Activated CD4-positive, alpha-beta T cell treated with anti-CD3 and anti-CD28 coated beads, Interleukin-2, amount 10 ng/mL, durations not matched to agents 7 days and 5 days (primary cell): ENCODE measurements around the gene CEP128. TPM values are rescaled to one million over a fixed set of nuclear protein-coding genes. Genes with fewer than 3 reads are reported as not detected.

Experiments
- CTCF ChIA-PET: fragments of 350-600 bp; sonication (Branson Sonifier 250); formaldehyde crosslinking; loops from one replicate; lab custom pipeline; 2021; ENCODE audit warnings: antibody characterized with exemption; lab: Charles Lee
- POLR2A ChIA-PET: fragments of 350-600 bp; sonication (Branson Sonifier 250); formaldehyde crosslinking; loops from one replicate; lab custom pipeline; 2021; ENCODE audit warnings: antibody characterized with exemption; lab: Charles Lee
- DNase-seq: peaks from one replicate; pipeline ENCODE4 v3.0.0-alpha.2; 2020
- H3K27ac Mint-ChIP-seq: one replicate; pipeline ENCODE4 v1.8.0; 2021; ENCODE audit warnings: mild to moderate bottlenecking, moderate library complexity, mixed read lengths
- H3K27me3 Mint-ChIP-seq: one replicate; pipeline ENCODE4 v1.8.0; 2021; ENCODE audit warnings: mixed read lengths
- H3K36me3 Mint-ChIP-seq: one replicate; pipeline ENCODE4 v1.8.0; 2021; ENCODE audit warnings: low read depth, mixed read lengths
- H3K4me1 Mint-ChIP-seq: one replicate; pipeline ENCODE4 v1.8.0; 2021; ENCODE audit warnings: mixed read lengths
- H3K4me3 Mint-ChIP-seq: one replicate; pipeline ENCODE4 v1.8.0; 2021; ENCODE audit warnings: mild to moderate bottlenecking, moderate library complexity, mixed read lengths
- H3K9me3 Mint-ChIP-seq: one replicate; pipeline ENCODE4 v1.8.0; 2021; ENCODE audit warnings: mixed read lengths
- total RNA-seq, 2 experiments: library from RNA; stranded (reverse); gene quantifications; one replicate each; pipeline ENCODE4 v1.2.3, GENCODE V29; 2021

The CEP128 gene
- total RNA-seq, 2 experiments from 2014 or later, result 27.4 to 35.8 TPM

GRCh38 chr14:80637756-80638619, 303.6 kb downstream of the CEP128 start:
- no peak overlapping the region for H3K4me3 Mint-ChIP-seq
- H3K4me1 Mint-ChIP-seq, result no peaks in the 10 kb centered on the region
- no peaks in the 10 kb centered on the region for H3K27me3 Mint-ChIP-seq
- H3K9me3 Mint-ChIP-seq, result no peaks in the 10 kb centered on the region
- no peak overlapping the region for H3K27ac Mint-ChIP-seq
- no peak for DNase-seq
- ChIA-PET CTCF (no interaction called here), POLR2A (no interaction called here)
- H3K36me3 Mint-ChIP-seq, result peaks cover 1% of the 10 kb centered on the region

- Mint-ChIP-seq H3K4me3 (no peak overlapping the region), H3K9me3 (no peaks in the 10 kb centered on the region), H3K36me3 (no peaks in the 10 kb centered on the region), H3K27me3 (no peaks in the 10 kb centered on the region), H3K4me1 (no peaks in the 10 kb centered on the region), H3K27ac (no peak overlapping the region)
- POLR2A ChIA-PET, result no interaction called here
- CTCF ChIA-PET, result no interaction called here
- DNase-seq, result no peak
Measured at GRCh38 chr14:80636071-80636470, 305.5 kb downstream of the CEP128 start.

- Mint-ChIP-seq H3K9me3 (no peaks in the 10 kb centered on the region), H3K27me3 (no peaks in the 10 kb centered on the region), H3K36me3 (no peaks in the 10 kb centered on the region), H3K27ac (no peak overlapping the region), H3K4me3 (no peak overlapping the region), H3K4me1 (no peaks in the 10 kb centered on the region)
- ChIA-PET CTCF (interaction anchor here (0.7 kb wide), 1 partner anchor 47 kb away, joined by 3 read pairs; no protein-coding TSS in a partner anchor), POLR2A (no interaction called here)
- no peak for DNase-seq
Measured at GRCh38 chr14:80634106-80634758, 307.3 kb downstream of the CEP128 start.

- H3K9me3 Mint-ChIP-seq, result no peaks in the 10 kb centered on the region
- no peaks in the 10 kb centered on the region for H3K36me3 Mint-ChIP-seq
- no peaks in the 10 kb centered on the region for H3K27me3 Mint-ChIP-seq
- no peak overlapping the region for H3K4me3 Mint-ChIP-seq
- no peaks in the 10 kb centered on the region for H3K4me1 Mint-ChIP-seq
- H3K27ac Mint-ChIP-seq, result no peak overlapping the region
- CTCF ChIA-PET, result no interaction called here
- no peak for DNase-seq
- POLR2A ChIA-PET, result no interaction called here
Measured at GRCh38 chr14:80629606-80630005, 311.9 kb downstream of the CEP128 start.

- no peaks in the 10 kb centered on the region for H3K4me1 Mint-ChIP-seq
- CTCF ChIA-PET, result interaction anchor here (0.8 kb wide), 1 partner anchor 20 kb away, joined by 3 read pairs; no protein-coding TSS in a partner anchor
- H3K4me3 Mint-ChIP-seq, result no peak overlapping the region
- H3K36me3 Mint-ChIP-seq, result no peaks in the 10 kb centered on the region
- POLR2A ChIA-PET, result no interaction called here
- H3K9me3 Mint-ChIP-seq, result no peaks in the 10 kb centered on the region
- no peak overlapping the region for H3K27ac Mint-ChIP-seq
- DNase-seq, result no peak
- H3K27me3 Mint-ChIP-seq, result no peaks in the 10 kb centered on the region
Measured at GRCh38 chr14:80628547-80628946, 313.0 kb downstream of the CEP128 start.

GRCh38 chr14:80627745-80628144, 313.8 kb downstream of the CEP128 start:
- no peaks in the 10 kb centered on the region for H3K27me3 Mint-ChIP-seq
- ChIA-PET CTCF (no interaction called here), POLR2A (no interaction called here)
- H3K36me3 Mint-ChIP-seq, result no peaks in the 10 kb centered on the region
- no peaks in the 10 kb centered on the region for H3K4me1 Mint-ChIP-seq
- H3K27ac Mint-ChIP-seq, result no peak overlapping the region
- H3K4me3 Mint-ChIP-seq, result no peak overlapping the region
- no peaks in the 10 kb centered on the region for H3K9me3 Mint-ChIP-seq
- no peak for DNase-seq

GRCh38 chr14:80624581-80624980, 317.0 kb downstream of the CEP128 start:
- Mint-ChIP-seq H3K4me1 (no peaks in the 10 kb centered on the region), H3K36me3 (no peaks in the 10 kb centered on the region), H3K27me3 (no peaks in the 10 kb centered on the region), H3K9me3 (peaks cover 2% of the 10 kb centered on the region), H3K27ac (no peak overlapping the region), H3K4me3 (no peak overlapping the region)
- ChIA-PET POLR2A (no interaction called here), CTCF (no interaction called here)
- no peak for DNase-seq

- no peak for DNase-seq
- POLR2A ChIA-PET, result no interaction called here
- H3K4me3 Mint-ChIP-seq, result no peak overlapping the region
- peaks cover 2% of the 10 kb centered on the region for H3K9me3 Mint-ChIP-seq
- no peaks in the 10 kb centered on the region for H3K36me3 Mint-ChIP-seq
- no peaks in the 10 kb centered on the region for H3K4me1 Mint-ChIP-seq
- H3K27me3 Mint-ChIP-seq, result no peaks in the 10 kb centered on the region
- H3K27ac Mint-ChIP-seq, result no peak overlapping the region
- CTCF ChIA-PET, result no interaction called here
Measured at GRCh38 chr14:80621701-80622100, 319.8 kb downstream of the CEP128 start.

GRCh38 chr14:80620434-80620833, 321.1 kb downstream of the CEP128 start:
- Mint-ChIP-seq H3K36me3 (no peaks in the 10 kb centered on the region), H3K4me3 (no peak overlapping the region), H3K27ac (no peak overlapping the region), H3K9me3 (peaks cover 2% of the 10 kb centered on the region), H3K27me3 (no peaks in the 10 kb centered on the region), H3K4me1 (no peaks in the 10 kb centered on the region)
- no peak for DNase-seq
- ChIA-PET CTCF (no interaction called here), POLR2A (no interaction called here)

GRCh38 chr14:80618751-80619329, 322.7 kb downstream of the CEP128 start:
- no peaks in the 10 kb centered on the region for H3K27me3 Mint-ChIP-seq
- CTCF ChIA-PET, result interaction anchor here (0.7 to 1.3 kb wide), 2 partner anchors 14 to 50 kb away, joined by 4 to 5 read pairs; no protein-coding TSS in a partner anchor
- H3K36me3 Mint-ChIP-seq, result no peaks in the 10 kb centered on the region
- no peak for DNase-seq
- POLR2A ChIA-PET, result no interaction called here
- H3K4me1 Mint-ChIP-seq, result no peaks in the 10 kb centered on the region
- no peak overlapping the region for H3K27ac Mint-ChIP-seq
- H3K9me3 Mint-ChIP-seq, result peaks cover 2% of the 10 kb centered on the region
- H3K4me3 Mint-ChIP-seq, result no peak overlapping the region

- H3K4me1 Mint-ChIP-seq, result no peaks in the 10 kb centered on the region
- POLR2A ChIA-PET, result no interaction called here
Measured at GRCh38 chr14:80615831-80616230, 325.7 kb downstream of the CEP128 start.

GRCh38 chr14:80609055-80609454, 332.5 kb downstream of the CEP128 start:
- Mint-ChIP-seq H3K4me1 (no peaks in the 10 kb centered on the region), H3K27me3 (no peaks in the 10 kb centered on the region), H3K27ac (no peak overlapping the region), H3K9me3 (no peaks in the 10 kb centered on the region), H3K36me3 (no peaks in the 10 kb centered on the region), H3K4me3 (no peak overlapping the region)
- POLR2A ChIA-PET, result no interaction called here
- CTCF ChIA-PET, result interaction anchor here (0.7 kb wide), 1 partner anchor 19 kb away, joined by 3 read pairs; no protein-coding TSS in a partner anchor
- DNase-seq, result no peak

More at GRCh38 chr14:80615831-80616230, 325.7 kb downstream of the CEP128 start:
- H3K27ac Mint-ChIP-seq, result no peak overlapping the region
- H3K4me3 Mint-ChIP-seq, result no peak overlapping the region
- H3K27me3 Mint-ChIP-seq, result no peaks in the 10 kb centered on the region
- no peaks in the 10 kb centered on the region for H3K36me3 Mint-ChIP-seq
- no peaks in the 10 kb centered on the region for H3K9me3 Mint-ChIP-seq
- no peak for DNase-seq
- CTCF ChIA-PET, result no interaction called here

- no peak for DNase-seq
- H3K27me3 Mint-ChIP-seq, result no peaks in the 10 kb centered on the region
- no peaks in the 10 kb centered on the region for H3K4me1 Mint-ChIP-seq
- H3K4me3 Mint-ChIP-seq, result no peak overlapping the region
- H3K9me3 Mint-ChIP-seq, result no peaks in the 10 kb centered on the region
- no peak overlapping the region for H3K27ac Mint-ChIP-seq
- H3K36me3 Mint-ChIP-seq, result no peaks in the 10 kb centered on the region
- POLR2A ChIA-PET, result no interaction called here
- CTCF ChIA-PET, result interaction anchor here (0.7 kb wide), 1 partner anchor 20 kb away, joined by 3 read pairs; no protein-coding TSS in a partner anchor
Measured at GRCh38 chr14:80608563-80608962, 333.0 kb downstream of the CEP128 start.
